ENCODE measurements around the gene ENTHD1.

The ENTHD1 gene

GRCh38 chr22:39839204-39839603 lies 54.4 kb downstream of the ENTHD1 start:
- TF ChIP-seq POLR2AphosphoS5 (IDR thresholded peaks at IDR 0.05; ENCODE audit: borderline replicate concordance, low read depth, low read length) (no peak), EZH2 (IDR thresholded peaks at IDR 0.05) (no peak), FOXP2 (optimal IDR thresholded peaks at IDR 0.05; ENCODE audit: control extremely low read depth, extremely low read length, insufficient read depth) (no peak)
- Histone ChIP-seq H3K9me3 (ENCODE audit: low read depth, low read length) (no peaks in the 10 kb centered on the region), H3K27ac (no peak overlapping the region), H3K36me3 (ENCODE audit: insufficient read depth, low read length) (no peaks in the 10 kb centered on the region), H3K4me3 (no peak overlapping the region), H3K9ac (ENCODE audit: insufficient read length) (no peak overlapping the region)
- DNase-seq (ENCODE audit: low read depth, low spot score) = no peak

- Histone ChIP-seq H3K27ac (no peak overlapping the region), H3K36me3 (ENCODE audit: insufficient read depth, low read length) (no peaks in the 10 kb centered on the region), H3K9me3 (ENCODE audit: low read depth, low read length) (no peaks in the 10 kb centered on the region), H3K9ac (ENCODE audit: insufficient read length) (no peak overlapping the region), H3K4me3 (no peak overlapping the region)
- TF ChIP-seq FOXP2 (optimal IDR thresholded peaks at IDR 0.05; ENCODE audit: control extremely low read depth, extremely low read length, insufficient read depth) = no peak
- no peak for TF ChIP-seq EZH2 (IDR thresholded peaks at IDR 0.05)
- no peak for DNase-seq (ENCODE audit: low read depth, low spot score)
Observed at GRCh38 chr22:39833610-39834009, 60.0 kb downstream of the ENTHD1 start.

DNA sequence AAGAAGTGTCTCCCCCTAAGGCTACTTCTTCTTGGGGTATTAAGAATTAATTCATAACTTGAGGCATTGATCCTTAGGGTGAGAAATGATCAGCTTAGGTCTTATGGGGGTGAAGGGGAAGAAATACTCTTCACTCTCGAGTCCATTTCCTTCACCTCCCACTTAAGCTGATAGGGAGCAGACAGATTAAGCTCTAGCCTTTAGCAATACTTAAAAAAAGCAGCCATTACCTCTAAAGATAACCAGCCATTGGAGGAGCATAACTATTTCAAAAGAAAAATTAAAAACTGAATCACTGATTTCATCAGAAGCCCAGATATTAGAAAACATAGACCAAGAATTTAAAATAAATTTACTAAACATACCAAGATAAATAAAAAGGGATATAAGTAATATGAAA lies 60.5 kb downstream of the ENTHD1 start:
- no peak overlapping the region for H3K4me3 ChIP-seq
- TF ChIP-seq POLR2AphosphoS5 (IDR thresholded peaks at IDR 0.05; ENCODE audit: borderline replicate concordance, low read depth, low read length) (no peak), EZH2 (IDR thresholded peaks at IDR 0.05) (no peak), FOXP2 (optimal IDR thresholded peaks at IDR 0.05; ENCODE audit: control extremely low read depth, extremely low read length, insufficient read depth) (no peak)
- no peaks in the 10 kb centered on the region for H3K36me3 ChIP-seq (ENCODE audit: insufficient read depth, low read length)
- no peak overlapping the region for H3K9ac ChIP-seq (ENCODE audit: insufficient read length)
- no peaks in the 10 kb centered on the region for H3K9me3 ChIP-seq (ENCODE audit: low read depth, low read length)
- no peak overlapping the region for H3K27ac ChIP-seq
- DNase-seq (ENCODE audit: low read depth, low spot score) = no peak

DNA sequence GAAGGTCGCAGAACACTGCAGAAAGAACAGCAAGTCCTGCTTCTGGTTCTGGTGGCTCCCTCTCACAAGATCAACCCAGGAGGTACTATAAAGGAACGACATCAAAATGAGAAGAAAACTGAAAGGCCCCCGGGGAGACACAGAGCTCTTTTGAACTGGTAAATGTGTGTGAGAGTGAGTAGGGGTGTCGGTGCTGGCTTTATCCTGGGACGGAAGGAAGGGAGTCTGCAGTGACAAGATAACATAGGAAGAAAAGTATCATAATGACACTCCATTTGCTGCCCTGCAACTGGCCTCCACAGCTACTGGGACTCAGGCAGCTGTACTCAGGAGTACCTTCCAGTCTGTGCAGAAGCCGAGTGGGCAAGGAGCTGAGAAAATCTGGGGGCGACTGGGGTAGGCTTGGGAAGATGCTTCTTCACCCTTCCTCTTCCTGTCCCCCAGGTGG lies 60.9 kb downstream of the ENTHD1 start:
- H3K4me3 ChIP-seq = no peak overlapping the region
- H3K9me3 ChIP-seq (ENCODE audit: low read depth, low read length) = no peaks in the 10 kb centered on the region
- no peak for TF ChIP-seq EZH2 (IDR thresholded peaks at IDR 0.05)
- TF ChIP-seq POLR2AphosphoS5 (IDR thresholded peaks at IDR 0.05; ENCODE audit: borderline replicate concordance, low read depth, low read length) = no peak
- no peak for TF ChIP-seq FOXP2 (optimal IDR thresholded peaks at IDR 0.05; ENCODE audit: control extremely low read depth, extremely low read length, insufficient read depth)
- no peak overlapping the region for H3K27ac ChIP-seq
- H3K9ac ChIP-seq (ENCODE audit: insufficient read length) = no peak overlapping the region
- no peak for DNase-seq (ENCODE audit: low read depth, low spot score)
- no peaks in the 10 kb centered on the region for H3K36me3 ChIP-seq (ENCODE audit: insufficient read depth, low read length)

- no peak overlapping the region for H3K27ac ChIP-seq
- TF ChIP-seq POLR2AphosphoS5 (IDR thresholded peaks at IDR 0.05; ENCODE audit: borderline replicate concordance, low read depth, low read length) = no peak
- no peak for TF ChIP-seq FOXP2 (optimal IDR thresholded peaks at IDR 0.05; ENCODE audit: control extremely low read depth, extremely low read length, insufficient read depth)
- no peak for TF ChIP-seq EZH2 (IDR thresholded peaks at IDR 0.05)
- H3K9ac ChIP-seq (ENCODE audit: insufficient read length) = no peak overlapping the region
- no peak overlapping the region for H3K4me3 ChIP-seq
- DNase-seq (ENCODE audit: low read depth, low spot score) = no peak
- no peaks in the 10 kb centered on the region for H3K36me3 ChIP-seq (ENCODE audit: insufficient read depth, low read length)
- H3K9me3 ChIP-seq (ENCODE audit: low read depth, low read length) = no peaks in the 10 kb centered on the region
Observed at GRCh38 chr22:39825661-39826102, 67.9 kb downstream of the ENTHD1 start.

GRCh38 chr22:39821008-39821407 lies 72.6 kb downstream of the ENTHD1 start:
- H3K4me3 ChIP-seq = no peak overlapping the region
- no peaks in the 10 kb centered on the region for H3K36me3 ChIP-seq (ENCODE audit: insufficient read depth, low read length)
- no peak overlapping the region for H3K27ac ChIP-seq
- TF ChIP-seq POLR2AphosphoS5 (IDR thresholded peaks at IDR 0.05; ENCODE audit: borderline replicate concordance, low read depth, low read length) = no peak
- TF ChIP-seq FOXP2 (optimal IDR thresholded peaks at IDR 0.05; ENCODE audit: control extremely low read depth, extremely low read length, insufficient read depth) = no peak
- no peak for TF ChIP-seq EZH2 (IDR thresholded peaks at IDR 0.05)
- H3K9me3 ChIP-seq (ENCODE audit: low read depth, low read length) = no peaks in the 10 kb centered on the region
- no peak for DNase-seq (ENCODE audit: low read depth, low spot score)
- H3K9ac ChIP-seq (ENCODE audit: insufficient read length) = no peak overlapping the region

- no peak overlapping the region for H3K27ac ChIP-seq
- no peak for DNase-seq (ENCODE audit: low read depth, low spot score)
- no peak overlapping the region for H3K4me3 ChIP-seq
- TF ChIP-seq POLR2AphosphoS5 (IDR thresholded peaks at IDR 0.05; ENCODE audit: borderline replicate concordance, low read depth, low read length) (no peak), FOXP2 (optimal IDR thresholded peaks at IDR 0.05; ENCODE audit: control extremely low read depth, extremely low read length, insufficient read depth) (no peak), EZH2 (IDR thresholded peaks at IDR 0.05) (no peak)
- no peaks in the 10 kb centered on the region for H3K9me3 ChIP-seq (ENCODE audit: low read depth, low read length)
- H3K9ac ChIP-seq (ENCODE audit: insufficient read length) = no peak overlapping the region
- H3K36me3 ChIP-seq (ENCODE audit: insufficient read depth, low read length) = no peaks in the 10 kb centered on the region
Observed at GRCh38 chr22:39820256-39820655, 73.3 kb downstream of the ENTHD1 start.

- TF ChIP-seq POLR2AphosphoS5 (IDR thresholded peaks at IDR 0.05; ENCODE audit: borderline replicate concordance, low read depth, low read length) (no peak), FOXP2 (optimal IDR thresholded peaks at IDR 0.05; ENCODE audit: control extremely low read depth, extremely low read length, insufficient read depth) (no peak), EZH2 (IDR thresholded peaks at IDR 0.05) (no peak)
- no peak overlapping the region for H3K27ac ChIP-seq
- no peak for DNase-seq (ENCODE audit: low read depth, low spot score)
- H3K9ac ChIP-seq (ENCODE audit: insufficient read length) = no peak overlapping the region
- no peaks in the 10 kb centered on the region for H3K36me3 ChIP-seq (ENCODE audit: insufficient read depth, low read length)
- H3K4me3 ChIP-seq = no peak overlapping the region
- no peaks in the 10 kb centered on the region for H3K9me3 ChIP-seq (ENCODE audit: low read depth, low read length)
Observed at GRCh38 chr22:39819429-39819828, 74.1 kb downstream of the ENTHD1 start.

- Histone ChIP-seq H3K9ac (ENCODE audit: insufficient read length) (no peak overlapping the region), H3K36me3 (ENCODE audit: insufficient read depth, low read length) (no peaks in the 10 kb centered on the region), H3K9me3 (ENCODE audit: low read depth, low read length) (no peaks in the 10 kb centered on the region), H3K27ac (no peak overlapping the region), H3K4me3 (no peak overlapping the region)
- no peak for DNase-seq (ENCODE audit: low read depth, low spot score)
- TF ChIP-seq POLR2AphosphoS5 (IDR thresholded peaks at IDR 0.05; ENCODE audit: borderline replicate concordance, low read depth, low read length) = no peak
- TF ChIP-seq EZH2 (IDR thresholded peaks at IDR 0.05) = no peak
- TF ChIP-seq FOXP2 (optimal IDR thresholded peaks at IDR 0.05; ENCODE audit: control extremely low read depth, extremely low read length, insufficient read depth) = no peak
Observed at GRCh38 chr22:39818094-39818493, 75.5 kb downstream of the ENTHD1 start.
